Subcutaneous abdominal adipose tissue (tissue), 5 donors: ENCODE results near the gene THOC5.
A peak's percentile ranks its signal among the peaks of the same experiment; 100 is the strongest.
"Not testable (repeated sequence)": the region's sequence is repeated elsewhere in the genome, so short reads cannot be mapped to it uniquely, and the experiment has no call there.

Experiments used
- H3K27ac ChIP-seq: one replicate; pipeline ENCODE4 v1.7.0; 2013; ENCODE audit warnings: low read depth, mild to moderate bottlenecking, inconsistent platforms, low read length, moderate library complexity
- H3K27me3 ChIP-seq, 5 donors: one replicate each; pipeline ENCODE4 v1.7.0; 2013; ENCODE audit warnings: low read length in 5 of 5, inconsistent platforms in 1 of 5; ENCODE audit not compliant: control insufficient read depth in 5 of 5, insufficient read depth in 4 of 5
- H3K36me3 ChIP-seq, 5 donors: one replicate each; pipeline ENCODE4 v1.7.0; 2013; ENCODE audit warnings: low read length in 5 of 5; ENCODE audit not compliant: control insufficient read depth in 5 of 5, insufficient read depth in 5 of 5
- H3K4me1 ChIP-seq, 5 donors: one replicate each; pipeline ENCODE4 v1.7.0; 2013; ENCODE audit warnings: low read length in 5 of 5, mild to moderate bottlenecking in 3 of 5, moderate library complexity in 1 of 5; ENCODE audit not compliant: control insufficient read depth in 5 of 5, insufficient read depth in 5 of 5
- H3K4me3 ChIP-seq, 5 donors: one replicate each; pipeline ENCODE4 v1.7.0; 2013; ENCODE audit warnings: low read length in 5 of 5, low read depth in 1 of 5
- H3K9ac ChIP-seq, 5 donors: one replicate each; pipeline ENCODE4 v1.7.0; 2013; ENCODE audit warnings: low read length in 5 of 5, mild to moderate bottlenecking in 4 of 5, moderate library complexity in 3 of 5
- H3K9me3 ChIP-seq, 5 donors: one replicate each; pipeline ENCODE4 v1.7.0; 2013; ENCODE audit warnings: low read length in 5 of 5; ENCODE audit not compliant: control insufficient read depth in 5 of 5
- donor health status: healthy.
- donor health status: healthy.
- donor health status: healthy.
- donor health status: healthy.
- donor health status: healthy.

The THOC5 gene

DNA sequence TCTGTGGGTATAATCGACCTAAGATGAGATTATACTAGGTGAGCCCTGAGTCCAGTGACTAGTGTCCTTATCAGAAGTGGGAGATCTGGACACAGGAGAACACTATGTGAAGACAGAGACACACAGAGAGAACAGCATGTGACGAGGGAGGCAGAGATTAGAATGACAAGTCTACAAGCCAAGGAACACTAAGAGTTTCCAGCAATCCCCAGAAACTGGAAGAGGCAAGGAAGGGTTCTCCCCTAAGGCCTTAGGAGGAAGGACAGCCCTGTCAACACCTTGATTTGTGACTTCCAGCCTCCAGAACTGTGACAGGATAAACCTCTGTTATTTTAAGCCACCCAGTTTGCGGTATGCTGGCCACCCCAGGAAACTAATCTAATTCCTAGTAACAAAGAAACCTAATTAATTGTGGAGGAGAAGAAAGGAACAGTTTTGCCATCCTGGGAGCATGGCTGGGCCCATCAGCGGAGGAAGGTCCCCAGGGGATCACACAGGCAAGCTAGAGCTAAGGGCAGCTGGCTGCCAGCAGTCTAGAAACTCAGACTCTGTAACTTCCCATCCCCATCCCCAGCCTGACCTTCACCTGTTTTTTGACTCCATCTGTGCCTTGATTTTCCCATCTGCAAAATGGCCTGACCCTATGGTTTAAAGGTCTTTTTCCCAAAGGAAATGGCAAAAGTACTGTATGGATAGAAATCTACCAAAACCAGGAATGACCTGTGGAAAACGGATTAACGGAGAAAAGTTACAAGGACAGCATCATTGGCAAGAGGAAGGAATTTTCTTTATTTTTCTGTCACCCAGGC is 10.3 kb upstream of the THOC5 start:
- H3K36me3 ChIP-seq, result peaks cover 0 to 31% (median 19%) of the 10 kb centered on the region in 5 donors
- peak overlapping the region in 1 of 5 donors; percentile 37 for H3K9ac ChIP-seq
- no peak overlapping the region for H3K27ac ChIP-seq

DNA sequence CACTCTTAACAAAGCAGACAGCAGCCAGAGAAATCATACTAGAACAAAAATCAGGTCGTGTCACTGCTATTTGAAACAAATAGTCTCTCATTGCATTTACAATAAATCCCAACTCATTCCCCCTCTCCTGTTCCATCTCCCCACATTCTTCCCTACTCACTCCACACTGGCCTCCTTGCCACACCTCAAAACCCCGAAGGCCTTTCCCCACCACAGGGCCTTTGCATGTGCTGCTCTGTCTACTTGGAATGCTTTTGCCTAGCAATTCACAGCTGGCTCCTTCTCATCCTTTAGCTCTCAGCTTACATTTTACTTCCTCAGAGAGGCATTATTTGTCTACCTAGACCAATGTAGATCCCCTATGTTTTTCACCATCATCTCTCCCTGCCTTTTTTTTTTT is 6.3 kb upstream of the THOC5 start:
- H3K4me1 ChIP-seq, result peaks cover 0 to 2% (median under 1%) of the 10 kb centered on the region in 5 donors
- no peak overlapping the region for H3K9ac ChIP-seq
- no peak overlapping the region for H3K27ac ChIP-seq
- H3K27me3 ChIP-seq, result no peaks in the 10 kb centered on the region
- H3K9me3 ChIP-seq, result no peaks in the 10 kb centered on the region
- no peak overlapping the region for H3K4me3 ChIP-seq
- H3K36me3 ChIP-seq, result peaks cover 0 to 35% (median 25%) of the 10 kb centered on the region in 5 donors

More for the DNA sequence above, 10.3 kb upstream of the THOC5 start:
- no peak overlapping the region for H3K4me3 ChIP-seq
- H3K4me1 ChIP-seq, result no peaks in the 10 kb centered on the region
- H3K9me3 ChIP-seq, result no peaks in the 10 kb centered on the region
- no peaks in the 10 kb centered on the region for H3K27me3 ChIP-seq

DNA sequence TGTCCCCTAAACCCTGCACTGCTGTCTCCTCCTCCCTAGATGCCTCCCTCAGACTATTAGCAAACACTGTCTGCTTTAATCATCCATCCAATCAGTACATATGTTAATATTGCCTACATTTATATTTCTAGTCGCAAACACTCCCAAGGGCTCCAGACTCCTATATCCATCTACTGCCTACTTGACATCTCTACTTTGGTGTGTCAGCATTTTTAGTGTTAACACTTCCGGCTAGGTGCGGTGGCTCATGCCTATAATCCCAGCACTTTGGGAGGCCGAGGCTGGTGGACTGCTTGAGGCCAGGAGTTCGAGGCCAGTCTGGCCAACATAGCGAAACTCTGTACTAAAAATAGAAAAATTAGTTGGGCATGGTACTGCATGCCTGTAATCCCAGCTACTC is 5.5 kb upstream of the THOC5 start:
- no peak overlapping the region for H3K27ac ChIP-seq
- no peak overlapping the region for H3K4me3 ChIP-seq
- no peak overlapping the region for H3K9ac ChIP-seq
- peaks cover 0 to 10% (median 9%) of the 10 kb centered on the region in 5 donors for H3K4me1 ChIP-seq
- H3K9me3 ChIP-seq, result no peaks in the 10 kb centered on the region
- no peaks in the 10 kb centered on the region for H3K27me3 ChIP-seq
- H3K36me3 ChIP-seq, result peaks cover 0 to 35% (median 25%) of the 10 kb centered on the region in 5 donors

DNA sequence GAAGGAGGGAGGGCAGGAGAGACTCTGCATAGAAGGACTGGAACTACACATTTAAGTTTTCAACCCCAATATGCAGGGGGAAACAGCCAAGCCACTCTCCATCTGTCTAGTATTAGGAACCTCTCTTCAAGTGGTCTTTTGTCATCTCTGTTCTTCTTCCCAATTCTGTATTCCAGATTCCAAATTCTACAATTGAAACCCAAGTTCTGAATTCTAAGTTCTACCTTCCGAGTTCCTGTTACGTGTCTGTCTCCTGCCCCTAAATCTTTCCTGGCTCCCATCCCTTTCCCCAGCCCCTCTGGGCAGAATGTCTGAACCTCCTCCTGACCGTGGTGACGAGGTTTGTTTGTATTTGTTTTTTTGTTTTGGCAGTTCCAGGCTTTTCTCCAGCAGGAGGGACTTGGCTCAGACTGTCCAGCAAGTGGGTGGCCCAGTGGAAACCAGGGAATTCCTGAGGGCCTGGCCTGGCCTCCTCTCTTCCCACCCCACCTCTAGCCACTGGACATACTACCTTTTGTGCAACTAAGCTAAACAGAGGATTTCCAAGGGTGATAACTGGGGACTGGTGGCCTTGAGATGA is 1.6 kb upstream of the THOC5 start:
- Histone ChIP-seq H3K4me1 (peaks cover 0 to 21% (median 16%) of the 10 kb centered on the region in 5 donors), H3K9ac (no peak overlapping the region), H3K27me3 (no peaks in the 10 kb centered on the region), H3K36me3 (peaks cover 0 to 20% (median 13%) of the 10 kb centered on the region in 5 donors), H3K27ac (no peak overlapping the region), H3K9me3 (no peaks in the 10 kb centered on the region), H3K4me3 (no peak overlapping the region)

DNA sequence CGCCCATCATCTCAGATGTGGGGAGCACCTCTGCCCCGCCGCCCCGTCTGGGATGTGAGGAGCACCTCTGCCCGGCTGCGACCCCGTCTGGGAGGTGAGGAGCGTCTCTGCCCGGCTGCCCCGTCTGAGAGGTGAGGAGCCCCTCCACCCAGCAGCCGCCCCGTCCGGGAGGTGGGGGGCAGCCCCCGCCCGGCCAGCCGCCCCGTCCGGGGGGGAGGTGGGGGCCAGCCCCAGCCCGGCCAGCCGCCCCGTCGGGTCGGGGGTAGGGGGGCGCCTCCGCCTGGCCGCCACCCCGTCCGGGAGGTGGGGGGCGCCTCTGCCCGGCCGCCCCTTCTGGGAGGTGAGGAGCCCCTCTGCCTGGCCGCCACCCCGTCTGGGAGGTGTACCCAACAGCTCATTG is 1.2 kb downstream of the THOC5 start:
- Histone ChIP-seq H3K4me1 (peaks cover 0 to 21% (median 16%) of the 10 kb centered on the region in 5 donors), H3K36me3 (peaks cover 0 to 26% (median 18%) of the 10 kb centered on the region in 5 donors)
- not testable (repeated sequence) for H3K9me3 ChIP-seq, H3K27ac ChIP-seq, H3K27me3 ChIP-seq, H3K4me3 ChIP-seq, H3K9ac ChIP-seq

DNA sequence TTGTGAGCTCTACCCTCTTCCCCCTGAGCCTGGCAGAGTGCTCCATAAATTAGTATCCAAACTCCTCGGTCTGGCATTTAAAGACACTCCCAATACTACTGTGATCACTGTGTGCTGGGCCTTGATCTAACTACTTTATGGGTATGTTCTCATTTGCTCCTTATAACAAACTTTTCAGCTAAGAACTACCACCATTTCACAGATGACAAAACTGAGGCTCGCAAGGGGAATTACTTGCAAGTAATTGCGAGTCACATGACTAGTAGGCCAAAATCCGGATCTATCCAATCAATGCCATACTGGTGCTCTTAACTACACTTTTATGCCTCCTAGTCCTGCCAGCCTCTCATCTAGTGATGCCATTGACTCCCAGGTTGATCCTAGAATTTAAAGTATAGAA is 3.6 kb downstream of the THOC5 start:
- Histone ChIP-seq H3K27me3 (no peaks in the 10 kb centered on the region), H3K4me3 (no peak overlapping the region), H3K4me1 (peaks cover 0 to 21% (median 16%) of the 10 kb centered on the region in 5 donors), H3K36me3 (peaks cover 0 to 31% (median 19%) of the 10 kb centered on the region in 5 donors), H3K27ac (no peak overlapping the region), H3K9ac (no peak overlapping the region), H3K9me3 (no peaks in the 10 kb centered on the region)

DNA sequence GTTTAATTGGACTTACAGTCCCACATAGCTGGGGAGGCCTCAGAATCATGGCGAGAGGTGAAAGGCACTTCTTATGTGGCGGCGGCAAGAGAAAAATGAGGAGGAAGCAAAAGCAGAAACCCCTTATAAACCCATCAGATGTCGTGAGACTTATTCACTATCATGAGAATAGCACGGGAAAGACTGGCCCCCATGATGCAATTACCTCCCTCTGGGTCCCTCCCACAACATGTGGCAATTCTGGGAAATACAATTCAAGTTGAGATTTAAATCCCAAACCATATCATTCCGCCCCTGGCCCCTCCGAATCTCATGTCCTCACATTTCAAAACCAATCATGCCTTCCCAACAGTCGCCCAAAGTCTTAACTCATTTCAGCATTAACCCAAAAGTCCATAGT is 8.5 kb downstream of the THOC5 start:
- H3K4me1 ChIP-seq, H3K27me3 ChIP-seq, H3K4me3 ChIP-seq, H3K9ac ChIP-seq, H3K9me3 ChIP-seq, H3K27ac ChIP-seq: not testable (repeated sequence)
- H3K36me3 ChIP-seq, result peaks cover 4 to 70% (median 51%) of the 10 kb centered on the region in 5 donors

DNA sequence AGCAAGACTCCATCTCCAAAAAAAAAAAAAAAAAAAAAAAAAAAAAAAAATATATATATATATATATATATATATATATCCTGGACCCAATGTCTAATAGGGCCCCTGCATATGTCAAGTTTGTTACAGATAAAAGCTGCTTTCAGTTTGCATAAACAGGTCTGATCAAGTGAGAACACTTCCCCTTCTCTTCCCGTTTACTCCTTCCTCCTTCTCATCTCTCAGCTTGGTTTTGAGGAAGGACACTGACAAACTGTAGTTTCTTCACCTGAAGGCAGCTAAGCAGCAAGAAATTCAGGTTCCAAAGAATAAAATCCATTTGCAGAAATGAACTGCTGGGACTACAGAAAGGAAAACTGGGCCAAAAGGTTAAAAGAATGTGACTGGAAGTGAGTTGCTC is 11.7 kb downstream of the THOC5 start:
- Histone ChIP-seq H3K9ac (no peak overlapping the region), H3K9me3 (no peaks in the 10 kb centered on the region), H3K36me3 (peaks cover 13 to 72% (median 56%) of the 10 kb centered on the region in 5 donors), H3K27ac (no peak overlapping the region), H3K4me1 (peaks cover 0 to 3% (median 0%) of the 10 kb centered on the region in 5 donors), H3K4me3 (no peak overlapping the region), H3K27me3 (no peaks in the 10 kb centered on the region)

DNA sequence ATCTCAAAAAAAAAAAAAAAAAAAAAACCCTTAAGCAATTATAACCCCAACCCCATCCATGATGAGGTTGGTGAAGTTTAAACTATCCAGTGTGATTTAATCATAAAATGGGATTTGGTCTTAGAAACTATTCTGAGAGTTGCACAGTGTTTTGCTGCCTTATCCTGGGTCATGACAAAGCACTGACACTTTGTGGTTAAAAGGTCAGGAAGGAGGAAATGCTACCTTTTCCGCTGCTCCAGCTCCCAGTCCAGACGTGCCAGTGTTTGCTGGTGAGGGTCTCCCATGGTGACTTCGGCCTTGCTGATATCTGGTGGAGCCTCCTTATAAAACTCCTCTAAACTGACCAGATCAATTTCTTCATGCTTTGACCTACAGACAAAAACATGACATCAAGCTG is 14.5 kb downstream of the THOC5 start:
- Histone ChIP-seq H3K36me3 (peaks cover 22 to 84% (median 64%) of the 10 kb centered on the region in 5 donors), H3K27ac (no peak overlapping the region), H3K9ac (no peak overlapping the region)

DNA sequence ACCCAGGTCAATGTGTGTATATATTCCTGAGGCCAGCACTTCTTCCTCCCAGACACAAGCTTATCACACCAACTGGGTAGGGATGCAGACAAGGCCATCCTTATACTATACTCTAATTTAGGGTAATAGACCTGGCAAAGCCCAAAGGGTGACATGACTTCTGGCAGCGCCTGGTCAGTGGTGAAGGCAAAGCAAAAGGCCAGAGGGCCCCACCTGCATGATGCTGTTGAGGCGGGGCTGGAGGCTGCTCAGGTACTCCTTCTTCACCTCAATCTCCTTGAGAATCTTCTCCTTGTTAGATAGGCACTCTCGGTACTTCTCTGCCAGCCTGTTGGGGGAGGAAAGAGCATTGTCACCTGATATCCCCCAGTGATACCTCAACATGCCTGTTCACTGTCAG is 17.1 kb downstream of the THOC5 start:
- Histone ChIP-seq H3K27ac (no peak overlapping the region), H3K36me3 (peaks cover 31 to 90% (median 67%) of the 10 kb centered on the region in 5 donors), H3K9me3 (no peaks in the 10 kb centered on the region), H3K9ac (no peak overlapping the region), H3K4me3 (no peak overlapping the region), H3K4me1 (peaks cover 0 to 3% (median 0%) of the 10 kb centered on the region in 5 donors), H3K27me3 (no peaks in the 10 kb centered on the region)

More for the DNA sequence above, 14.5 kb downstream of the THOC5 start:
- no peak overlapping the region for H3K4me3 ChIP-seq
- H3K4me1 ChIP-seq, result peaks cover 0 to 3% (median 0%) of the 10 kb centered on the region in 5 donors
- H3K9me3 ChIP-seq, result no peaks in the 10 kb centered on the region
- H3K27me3 ChIP-seq, result no peaks in the 10 kb centered on the region
